ENCODE measurements around the gene S1PR4.

DNA sequence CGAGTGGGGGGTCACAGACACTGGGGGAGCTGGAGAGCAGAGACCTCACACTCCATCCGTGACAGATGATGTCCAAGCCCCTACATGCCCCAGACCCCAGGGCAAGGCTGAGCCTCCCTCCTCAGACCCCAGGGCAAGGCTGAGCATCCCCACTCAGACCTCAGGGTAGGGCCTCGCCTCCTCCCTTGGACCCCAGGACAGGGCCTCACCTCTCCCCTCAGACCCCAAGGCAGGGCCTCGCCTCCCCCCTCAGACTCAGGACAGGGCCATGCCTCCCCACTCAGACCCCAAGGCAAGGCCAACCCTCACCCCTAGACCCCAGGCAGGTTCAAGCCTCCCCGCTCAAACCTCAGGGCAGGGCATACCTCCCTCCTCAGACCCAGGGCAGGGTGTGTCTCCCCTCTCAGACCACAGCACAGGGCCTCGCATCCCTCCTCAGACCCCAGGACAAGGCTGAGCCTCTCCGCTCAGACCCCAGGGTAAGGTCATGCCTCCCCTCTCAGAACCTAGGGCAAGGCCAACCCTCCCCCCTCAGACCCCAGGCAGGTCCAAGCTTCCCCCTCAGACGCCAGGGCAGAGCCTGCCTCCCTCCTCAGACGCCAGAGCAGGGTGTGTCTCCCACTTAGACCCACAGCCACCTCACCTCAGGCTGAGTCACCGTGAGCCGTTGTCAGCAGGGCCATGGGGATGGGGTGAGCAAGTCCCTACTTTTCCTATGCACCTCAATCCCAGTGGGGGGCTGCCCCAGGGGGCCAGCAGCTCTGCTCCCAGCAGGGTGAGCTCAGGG, 1.7 kb upstream of the S1PR4 start:
- TF ChIP-seq POLR2A (IDR thresholded peaks at IDR 0.05; ENCODE audit: insufficient read depth in 1 of 2, low read depth in 2 of 2, low read length in 2 of 2) (no peak), MTA3 (CRISPR knock-in tag; IDR thresholded peaks at IDR 0.05) (no peak), ZKSCAN8 (CRISPR knock-in tag; IDR thresholded peaks at IDR 0.05; ENCODE audit: borderline replicate concordance) (no peak), MIER2 (CRISPR knock-in tag; IDR thresholded peaks at IDR 0.05) (no peak), FOXA3 (CRISPR knock-in tag; IDR thresholded peaks at IDR 0.05) (no peak), GPN1 (CRISPR knock-in tag; IDR thresholded peaks at IDR 0.05; ENCODE audit: borderline replicate concordance) (no peak), CTCF (CRISPR knock-in tag; IDR thresholded peaks at IDR 0.05) (no peak)

Data from HepG2 (cell line).